MM.1S (cell line): ENCODE measurements around the gene AUTS2.

ENCODE experiments used
- CTCF ChIP-seq: fragments of 300-600 bp; sonication (generic); IDR thresholded peaks from 2 replicates; pipeline ENCODE4 v1.5.1; 2016; ENCODE audit warnings: antibody characterized with exemption, low read length, mixed read lengths
- EZH2 ChIP-seq: fragments of 300-600 bp; sonication (generic); optimal IDR thresholded peaks from 2 replicates; pipeline ENCODE3; 2017; ENCODE audit warnings: low read depth, mild to moderate bottlenecking, antibody characterized with exemption, low read length, mixed read lengths

DNA sequence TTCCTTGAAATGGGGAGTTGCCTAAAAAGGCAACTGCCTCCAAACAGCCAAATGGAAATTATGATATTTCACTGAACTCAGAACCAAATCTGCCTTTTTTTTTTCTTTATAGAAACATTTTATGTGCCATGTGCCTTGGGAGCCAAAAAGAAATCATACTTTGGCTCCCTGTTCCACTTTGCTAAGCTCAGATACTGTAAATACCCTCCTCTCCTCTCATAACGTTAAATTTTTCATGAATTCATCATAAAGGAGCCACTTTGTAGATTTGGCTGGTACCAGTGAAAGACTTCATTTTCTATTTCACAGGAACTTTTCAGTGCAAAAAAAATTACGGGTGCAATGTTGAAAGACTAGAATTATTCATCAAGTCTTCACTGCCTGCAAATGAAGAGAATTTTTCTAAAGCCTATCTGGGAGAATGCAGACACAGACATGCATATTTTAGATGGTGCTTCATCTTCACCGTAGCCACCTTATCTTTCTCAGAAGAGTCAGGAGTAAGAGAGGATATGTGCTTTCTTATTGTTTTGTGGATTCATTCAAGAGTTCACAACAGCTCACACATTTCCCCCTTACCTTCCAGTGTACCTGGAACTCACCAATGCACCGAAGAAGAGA, 791.4 kb downstream of the AUTS2 start:
- TF ChIP-seq CTCF (no peak), EZH2 (no peak)
